A549 (cell line): Measurements from ENCODE around the gene ANKRD13C.

Experiments used
- MAFK ChIP-seq: fragments of 450-650 bp; IDR thresholded peaks from 2 replicates; pipeline ENCODE4 v1.6.1; 2014; ENCODE audit not compliant: partially characterized antibody
- MYC ChIP-seq: IDR thresholded peaks from 2 replicates; pipeline ENCODE4 v1.6.1; 2012; ENCODE audit warnings: mild to moderate bottlenecking, inconsistent platforms, low read length, improper control_type of control experiment, borderline replicate concordance
- ZSCAN20 ChIP-seq: fragments of 250-450 bp; sonication (Bioruptor Pico); IDR thresholded peaks from 2 replicates; pipeline ENCODE4 v1.8.0; 2022; ENCODE audit warnings: mild to moderate bottlenecking, moderate library complexity

GRCh38 chr1:70384542-70384941, 30.0 kb upstream of the ANKRD13C start:
- no peak for TF ChIP-seq MYC
- no peak for TF ChIP-seq ZSCAN20 (CRISPR knock-in tag)
- no peak for TF ChIP-seq MAFK
